Measurements from ENCODE around the gene RHBDL2.

GRCh38 chr1:38925391-38925790 lies 16.2 kb downstream of the RHBDL2 start:
- TF ChIP-seq CTCF (IDR thresholded peaks at IDR 0.05; ENCODE audit: low read depth, low read length), result no peak
- TF ChIP-seq POLR2A (IDR thresholded peaks at IDR 0.05; ENCODE audit: extremely low read depth, insufficient read length), result no peak
- TF ChIP-seq MAX (IDR thresholded peaks at IDR 0.05; ENCODE audit: low read depth, low read length), result no peak
- no peak for TF ChIP-seq MYC (IDR thresholded peaks at IDR 0.05; ENCODE audit: low read depth, low read length)

Measured in NB4 (cell line).